BE2C (cell line): Measurements from ENCODE around the gene TPBG. TPM values are rescaled to one million over a fixed set of nuclear protein-coding genes. Genes with fewer than 3 reads are reported as not detected.

Source experiments
- DNase-seq: peaks from one replicate; pipeline ENCODE4 v3.0.0-alpha.2; 2020
- H3K27me3 ChIP-seq: fragments of 250-450 bp; sonication (Bioruptor Pico); 2 replicates; pipeline ENCODE4 v1.5.1; 2020; ENCODE audit warnings: mild to moderate bottlenecking
- H3K36me3 ChIP-seq: fragments of 250-450 bp; sonication (Bioruptor Pico); 2 replicates; pipeline ENCODE4 v1.5.1; 2020; ENCODE audit warnings: mild to moderate bottlenecking
- H3K4me1 ChIP-seq: fragments of 250-450 bp; sonication (Bioruptor Pico); 2 replicates; pipeline ENCODE4 v1.5.1; 2020
- H3K4me3 ChIP-seq: 2 replicates; pipeline ENCODE4 v1.5.1; 2011; ENCODE audit warnings: low read depth, low read length
- H3K9me3 ChIP-seq: fragments of 250-450 bp; sonication (Bioruptor Pico); 2 replicates; pipeline ENCODE4 v1.5.1; 2020
- CTCF ChIP-seq: IDR thresholded peaks from 2 replicates; pipeline ENCODE4 v1.5.1; 2012; ENCODE audit warnings: mild to moderate bottlenecking, low read depth, low read length
- polyA plus RNA-seq: library from polyadenylated mRNA; unstranded; fragments of >200 nt; gene quantifications from one replicate; pipeline ENCODE4 v1.2.1, GENCODE V29; 2012; ENCODE audit warnings: low read depth, missing spikeins; ENCODE audit not compliant: insufficient read length, insufficient read depth

Gene TPBG
- 0.20 TPM for polyA plus RNA-seq

- peak within 1 kb of the TSS; percentile 64 for H3K4me3 ChIP-seq
- H3K36me3 ChIP-seq = no peaks in the 10 kb centered on the region
- no peaks in the 10 kb centered on the region; the same call in 1 of the 2 replicates for H3K4me1 ChIP-seq
- peak; percentile 43 for DNase-seq
- peak; percentile 54 for TF ChIP-seq CTCF
- no peaks in the 10 kb centered on the region for H3K9me3 ChIP-seq
- peaks cover 42% of the 10 kb centered on the region for H3K27me3 ChIP-seq
Observed at GRCh38 chr6:82363428-82364086, at the start of gene TPBG. TPBG (plus strand) TSS chr6:82363817; CDS start chr6:82364962, 1,145 bp downstream.

GRCh38 chr6:82322386-82322785 lies 41.2 kb upstream of the TPBG start:
- Histone ChIP-seq H3K4me3 (no peak overlapping the region), H3K27me3 (no peaks in the 10 kb centered on the region; the same call in 1 of the 2 replicates), H3K9me3 (no peaks in the 10 kb centered on the region), H3K4me1 (no peaks in the 10 kb centered on the region), H3K36me3 (no peaks in the 10 kb centered on the region)
- no peak for DNase-seq
- no peak for TF ChIP-seq CTCF

GRCh38 chr6:82329766-82330165 lies 33.9 kb upstream of the TPBG start:
- TF ChIP-seq CTCF = no peak
- Histone ChIP-seq H3K4me1 (no peaks in the 10 kb centered on the region), H3K27me3 (no peaks in the 10 kb centered on the region), H3K36me3 (no peaks in the 10 kb centered on the region), H3K4me3 (no peak overlapping the region), H3K9me3 (no peaks in the 10 kb centered on the region)
- no peak for DNase-seq

GRCh38 chr6:82330171-82330804 lies 33.3 kb upstream of the TPBG start:
- Histone ChIP-seq H3K9me3 (no peaks in the 10 kb centered on the region), H3K4me3 (no peak overlapping the region), H3K27me3 (no peaks in the 10 kb centered on the region), H3K4me1 (no peaks in the 10 kb centered on the region), H3K36me3 (no peaks in the 10 kb centered on the region)
- DNase-seq = no peak
- TF ChIP-seq CTCF = no peak

- Histone ChIP-seq H3K27me3 (no peaks in the 10 kb centered on the region), H3K9me3 (no peaks in the 10 kb centered on the region), H3K4me3 (no peak overlapping the region), H3K4me1 (no peaks in the 10 kb centered on the region), H3K36me3 (no peaks in the 10 kb centered on the region)
- peak; percentile 6; the same call in 1 of the 2 replicates for TF ChIP-seq CTCF
- no peak for DNase-seq
Observed at GRCh38 chr6:82331031-82331773, 32.4 kb upstream of the TPBG start.
